OCI-LY7 (cell line): ENCODE data around the gene UBE2S. TPM values are rescaled to one million over a fixed set of nuclear protein-coding genes. Genes with fewer than 3 reads are reported as not detected.

Experiments used
- BruUV-seq: library from RNA; stranded (reverse); fragments of 400-500 nt; replicated peaks from 2 replicates; lab custom pipeline; 2021; lab: Mats Ljungman, UMichigan
- CTCF ChIA-PET: fragments of 300-600 bp; sonication (Branson Sonifier 250); formaldehyde crosslinking; loops from one replicate; lab custom pipeline; 2022; ENCODE audit warnings: antibody characterized with exemption; ENCODE audit not compliant: unreplicated experiment; lab: Charles Lee
- POLR2A ChIA-PET: fragments of 300-600 bp; sonication (Branson Sonifier 250); formaldehyde crosslinking; loops from one replicate; lab custom pipeline; 2022; ENCODE audit warnings: antibody characterized with exemption; lab: Charles Lee
- DNase-seq: peaks from one replicate; pipeline ENCODE4 v3.0.0-alpha.2; 2015; ENCODE audit warnings: low spot score
- H2AFZ ChIP-seq: fragments of 200-600 bp; sonication (generic), shearing (Covaris generic); 2 replicates; pipeline ENCODE4 v1.6.1; 2014; ENCODE audit warnings: mild to moderate bottlenecking, antibody characterized with exemption, low read length, moderate library complexity
- H3K27ac ChIP-seq: fragments of 200-600 bp; sonication (generic); 2 replicates; pipeline ENCODE4 v1.5.1; 2014; ENCODE audit warnings: mixed run types, low read depth, mild to moderate bottlenecking, moderate library complexity, low read length, inconsistent platforms; ENCODE audit not compliant: poor library complexity, severe bottlenecking
- H3K36me3 ChIP-seq: fragments of 200-600 bp; sonication (generic); 2 replicates; pipeline ENCODE4 v1.6.1; 2014; ENCODE audit warnings: mild to moderate bottlenecking, antibody characterized with exemption, low read length, moderate library complexity, mixed read lengths; ENCODE audit not compliant: insufficient read depth
- H3K4me1 ChIP-seq: fragments of 200-600 bp; sonication (generic); 2 replicates; pipeline ENCODE4 v1.5.1; 2014; ENCODE audit warnings: mild to moderate bottlenecking, low read length; ENCODE audit not compliant: insufficient read depth, poor library complexity, severe bottlenecking
- H3K4me2 ChIP-seq: fragments of 200-600 bp; sonication (generic); 2 replicates; pipeline ENCODE4 v1.6.1; 2014; ENCODE audit warnings: mild to moderate bottlenecking, low read length
- H3K4me3 ChIP-seq: fragments of 200-600 bp; sonication (generic); 2 replicates; pipeline ENCODE4 v1.5.1; 2014; ENCODE audit warnings: mild to moderate bottlenecking, low read depth, low read length; ENCODE audit not compliant: poor library complexity, severe bottlenecking
- H3K79me2 ChIP-seq: fragments of 200-600 bp; sonication (generic); 2 replicates; pipeline ENCODE4 v1.6.1; 2016; ENCODE audit warnings: low read depth, mild to moderate bottlenecking, low read length, moderate library complexity, mixed read lengths; ENCODE audit not compliant: insufficient read depth
- H3K9me2 ChIP-seq: fragments of 200-600 bp; sonication (generic); 2 replicates; pipeline ENCODE4 v1.6.1; 2016; ENCODE audit warnings: mild to moderate bottlenecking, low read length, mixed read lengths; ENCODE audit not compliant: insufficient read depth
- H3K9me3 ChIP-seq: fragments of 200-600 bp; sonication (generic); 2 replicates; pipeline ENCODE4 v1.6.1; 2014; ENCODE audit warnings: mild to moderate bottlenecking, mixed run types, low read length, mixed read lengths
- H4K20me1 ChIP-seq: fragments of 200-600 bp; sonication (generic); 2 replicates; pipeline ENCODE4 v1.6.1; 2014; ENCODE audit warnings: mild to moderate bottlenecking, antibody characterized with exemption, low read length, moderate library complexity, mixed read lengths; ENCODE audit not compliant: insufficient read depth
- CTCF ChIP-seq: fragments of 200-600 bp; sonication (generic); conservative IDR thresholded peaks from 2 replicates; pipeline ENCODE4 v1.5.1; 2014; ENCODE audit warnings: mild to moderate bottlenecking, antibody characterized with exemption, low read length, moderate library complexity, mixed read lengths
- EZH2phosphoT487 ChIP-seq: fragments of 200-600 bp; sonication (generic); IDR thresholded peaks from 2 replicates; pipeline ENCODE4 v1.6.1; 2018; ENCODE audit warnings: low read depth, borderline replicate concordance, mild to moderate bottlenecking, mixed run types, antibody characterized with exemption, low read length, moderate library complexity, mixed read lengths
- intact Hi-C: fragments of 100-400 bp; cut with micrococcal nuclease; formaldehyde crosslinking; loops from one replicate; pipeline ENCODE4 v1.10.0; 2022; ENCODE audit not compliant: unreplicated experiment
- total RNA-seq, 2 experiments: library from RNA; depleted of rRNA in 1 of 2; stranded (reverse); fragments of >200 nt in 1 of 2; shearing (Covaris generic) in 1 of 2; gene quantifications; 2 replicates each; pipeline ENCODE4 v1.2.3, GENCODE V29; 2014 to 2022

Gene UBE2S
- total RNA-seq, 2 experiments from 2014 or later: 285 to 682 TPM

DNA sequence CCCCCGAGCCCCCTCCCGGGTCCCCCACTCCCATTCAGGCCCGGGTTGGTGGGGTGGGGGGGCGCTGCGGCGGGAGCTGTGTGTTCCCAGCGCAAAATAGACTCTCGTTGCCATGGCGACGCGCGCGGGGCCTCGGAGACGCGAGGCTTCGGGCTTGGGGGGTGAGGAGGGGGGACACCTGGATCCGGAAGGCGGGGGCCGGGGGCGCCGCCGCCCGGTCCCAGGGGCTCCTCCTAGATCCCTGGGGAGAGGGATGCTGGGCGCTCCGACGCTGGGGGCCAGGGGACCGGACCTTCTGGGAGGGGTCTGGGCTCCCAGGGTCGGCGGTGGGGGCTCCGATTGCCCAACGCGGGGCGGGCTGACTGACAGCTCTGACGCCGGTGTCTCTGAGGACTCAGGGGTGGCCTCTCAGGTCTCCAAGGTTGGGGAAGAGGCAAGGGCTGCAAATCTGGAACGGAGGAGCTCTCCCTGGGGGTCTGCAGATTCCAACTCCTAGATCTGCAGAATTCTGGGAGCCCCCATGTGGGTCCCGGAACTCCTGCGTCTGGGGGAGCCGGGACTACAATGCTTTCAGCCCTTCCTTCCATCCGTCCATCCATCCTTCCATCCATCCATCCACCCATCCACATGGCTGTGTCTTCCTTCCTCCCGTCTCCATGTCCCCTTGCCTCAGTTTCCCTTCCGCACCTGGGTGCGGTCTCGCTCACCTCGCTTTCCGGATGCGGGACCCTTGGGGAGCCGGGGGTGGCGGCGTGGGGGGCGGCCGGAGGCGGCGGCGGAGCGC lies 44.6 kb upstream of the UBE2S start:
- Histone ChIP-seq H3K4me1 (no peaks in the 10 kb centered on the region), H3K9me3 (no peaks in the 10 kb centered on the region), H3K4me2 (peak overlapping the region; percentile 26; the same call in 1 of the 2 replicates), H2AFZ (no peak overlapping the region), H3K79me2 (no peaks in the 10 kb centered on the region), H3K36me3 (peaks cover 15% of the 10 kb centered on the region), H3K9me2 (no peaks in the 10 kb centered on the region), H3K27ac (no peak overlapping the region), H4K20me1 (no peaks in the 10 kb centered on the region), H3K4me3 (no peak overlapping the region)
- POLR2A ChIA-PET: no interaction called here
- BruUV-seq: no TSS peak
- DNase-seq: no peak
- intact Hi-C loops: no loop called here
- no peak for TF ChIP-seq EZH2phosphoT487
- TF ChIP-seq CTCF: no peak
- CTCF ChIA-PET: no interaction called here

DNA sequence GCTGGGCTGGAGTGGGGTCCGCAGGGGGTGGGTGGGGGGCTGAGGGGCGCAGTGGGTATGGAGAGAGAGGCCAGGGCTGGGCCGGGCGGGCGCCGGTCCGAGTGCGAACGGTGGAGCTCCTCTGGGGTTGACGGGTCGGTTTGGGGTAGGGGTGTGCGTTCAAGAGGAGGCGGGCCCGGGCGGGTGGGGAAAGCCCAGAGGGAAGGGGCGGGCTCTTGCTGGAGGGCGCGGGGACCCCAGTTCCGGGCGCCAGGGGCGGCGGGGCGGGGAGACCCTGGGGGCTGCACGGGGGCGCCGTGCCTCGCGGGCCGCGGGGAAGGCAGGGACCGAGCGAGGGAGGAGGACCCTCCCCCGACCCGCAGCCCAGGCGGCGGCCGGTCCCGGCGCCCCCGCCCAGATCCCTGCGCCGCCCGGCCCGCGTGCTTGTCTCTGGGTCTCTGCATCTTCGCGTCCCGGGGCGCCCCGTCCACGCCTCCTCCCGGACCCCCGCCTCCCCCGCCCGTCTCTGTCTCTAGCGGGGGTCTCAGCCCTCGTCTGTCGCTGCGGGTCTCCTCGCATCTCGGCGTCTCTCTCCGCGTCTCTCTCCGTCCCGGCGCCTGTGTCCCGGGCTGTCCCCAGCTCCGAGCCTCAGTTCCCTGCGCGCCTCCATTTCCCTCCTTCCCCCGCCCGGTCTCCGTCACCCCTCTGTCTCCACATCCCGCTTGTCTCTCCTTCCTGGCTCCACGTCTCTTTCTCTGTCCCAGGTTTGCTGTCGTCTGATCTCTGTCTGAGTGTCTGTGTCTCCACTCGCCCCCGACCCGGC lies 43.8 kb upstream of the UBE2S start:
- no peak overlapping the region for H3K4me3 ChIP-seq
- no peak for TF ChIP-seq CTCF
- no peak for TF ChIP-seq EZH2phosphoT487
- H3K9me2 ChIP-seq: no peaks in the 10 kb centered on the region
- no peak overlapping the region for H2AFZ ChIP-seq
- no peaks in the 10 kb centered on the region for H3K9me3 ChIP-seq
- no peaks in the 10 kb centered on the region for H3K4me1 ChIP-seq
- no TSS peak for BruUV-seq
- no peaks in the 10 kb centered on the region for H4K20me1 ChIP-seq
- ChIA-PET POLR2A (no interaction called here), CTCF (no interaction called here)
- no peak for DNase-seq
- peaks cover 15% of the 10 kb centered on the region for H3K36me3 ChIP-seq
- no peak overlapping the region for H3K27ac ChIP-seq
- intact Hi-C loops: no loop called here
- no peaks in the 10 kb centered on the region for H3K79me2 ChIP-seq
- H3K4me2 ChIP-seq: peak overlapping the region; percentile 16; the same call in 1 of the 2 replicates
